Smooth muscle cell (in vitro differentiated cells): ENCODE results near the gene CMTM1. TPM values are rescaled to one million over a fixed set of nuclear protein-coding genes. Genes with fewer than 3 reads are reported as not detected.
"Not testable (repeated sequence)": the region's sequence is repeated elsewhere in the genome, so short reads cannot be mapped to it uniquely, and the experiment has no call there.

ENCODE experiments used
- DNase-seq: peaks from one replicate; lab custom pipeline; 2025; ENCODE audit not compliant: unreplicated experiment; lab: John Stamatoyannopoulos, UW
- H2AFZ ChIP-seq: fragments of 200-600 bp; sonication (generic); 2 replicates; pipeline ENCODE4 v1.6.0; 2016; ENCODE audit warnings: antibody characterized with exemption, low read depth, mild to moderate bottlenecking
- H3F3A ChIP-seq: fragments of 200-600 bp; sonication (generic); 2 replicates; pipeline ENCODE4 v1.6.0; 2017; ENCODE audit warnings: antibody characterized with exemption, low read depth
- H3K27ac ChIP-seq: fragments of 200-600 bp; sonication (generic); 2 replicates; pipeline ENCODE4 v1.5.1; 2016; ENCODE audit warnings: low read depth, mild to moderate bottlenecking
- H3K27me3 ChIP-seq: fragments of 200-600 bp; sonication (generic); 2 replicates; pipeline ENCODE4 v1.6.1; 2016; ENCODE audit warnings: low read depth, mild to moderate bottlenecking
- H3K36me3 ChIP-seq: fragments of 200-600 bp; sonication (generic); 2 replicates; pipeline ENCODE4 v1.5.1; 2016; ENCODE audit warnings: low read depth
- H3K4me1 ChIP-seq: fragments of 200-600 bp; sonication (generic); 2 replicates; pipeline ENCODE4 v1.5.1; 2016; ENCODE audit warnings: low read depth
- H3K4me2 ChIP-seq: fragments of 200-600 bp; sonication (generic); 2 replicates; pipeline ENCODE4 v1.6.0; 2016; ENCODE audit warnings: mild to moderate bottlenecking
- H3K4me3 ChIP-seq: fragments of 200-600 bp; sonication (generic); 2 replicates; pipeline ENCODE4 v1.5.1; 2016; ENCODE audit warnings: mild to moderate bottlenecking
- H3K79me2 ChIP-seq: fragments of 200-600 bp; sonication (generic); 2 replicates; pipeline ENCODE4 v1.6.0; 2016; ENCODE audit warnings: low read depth, mild to moderate bottlenecking
- H3K9ac ChIP-seq: fragments of 200-600 bp; sonication (generic); 2 replicates; pipeline ENCODE4 v1.6.0; 2016; ENCODE audit warnings: low read depth
- H3K9me3 ChIP-seq: fragments of 200-600 bp; sonication (generic); replicated peaks from 2 replicates; pipeline ENCODE4 v1.5.1; 2016; ENCODE audit warnings: low read depth
- H4K20me1 ChIP-seq: fragments of 200-600 bp; sonication (generic); 2 replicates; pipeline ENCODE4 v1.6.0; 2016; ENCODE audit warnings: low read depth
- WGBS: methylation state at CpG from one replicate; pipeline ENCODE4 v1.1.7; 2016; ENCODE audit warnings: low lambda C conversion rate; 5-methylcytosine and 5-hydroxymethylcytosine counted together
- polyA plus RNA-seq: library from polyadenylated mRNA; unstranded; fragments of >200 nt; fragmentation: Nextera tagmentation; extraction: Ambion mirVana; gene quantifications from 2 replicates; pipeline ENCODE4 v1.2.1, GENCODE V29; 2016
- total RNA-seq: library from RNA; depleted of rRNA; stranded (reverse); fragments of >200 nt; gene quantifications from 2 replicates; pipeline ENCODE4 v1.2.3, GENCODE V29; 2014
- TF ChIP-seq, protein P1 (sequence below): fragments of 200-600 bp; sonication (generic); IDR thresholded peaks from 2 replicates; pipeline ENCODE4 v1.5.1; 2017; ENCODE audit warnings: borderline replicate concordance, mild to moderate bottlenecking, antibody characterized with exemption; ENCODE audit not compliant: insufficient read depth, poor library complexity, severe bottlenecking

CMTM1 gene
- total and polyA plus RNA-seq, 2 experiments from 2014 or later = 0.27 to 2.5 TPM

DNA sequence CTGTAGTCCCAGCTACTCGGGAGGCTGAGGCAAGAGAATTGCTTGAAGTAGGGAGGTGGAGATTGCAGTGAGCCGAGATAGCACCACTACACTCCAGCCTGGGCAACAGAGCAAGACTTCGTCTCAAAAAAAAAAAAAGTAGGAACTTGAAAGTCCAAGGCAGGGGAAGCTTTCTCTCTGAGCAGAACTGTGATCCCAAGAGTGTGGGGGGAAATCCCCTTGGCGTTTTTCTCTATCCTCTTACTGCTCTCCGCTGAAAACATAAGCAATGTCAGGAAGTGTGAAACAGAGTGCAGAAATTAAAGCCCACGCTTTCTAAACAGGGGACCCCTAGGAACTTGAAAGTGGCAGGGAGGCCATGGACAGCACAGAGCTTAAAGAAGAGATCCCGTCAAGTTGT, 28.5 kb downstream of the CMTM1 start:
- H3K4me2 ChIP-seq = no peak overlapping the region
- DNase-seq = no peak
- 80% methylated on average over 7 of the region's 7 CpGs for WGBS
- no peak overlapping the region for H3K9ac ChIP-seq
- H3K36me3 ChIP-seq = no peaks in the 10 kb centered on the region
- H3K9me3 ChIP-seq = no peaks in the 10 kb centered on the region
- no peak overlapping the region for H3K4me3 ChIP-seq
- H2AFZ ChIP-seq = no peak overlapping the region
- TF ChIP-seq, protein P1, sequence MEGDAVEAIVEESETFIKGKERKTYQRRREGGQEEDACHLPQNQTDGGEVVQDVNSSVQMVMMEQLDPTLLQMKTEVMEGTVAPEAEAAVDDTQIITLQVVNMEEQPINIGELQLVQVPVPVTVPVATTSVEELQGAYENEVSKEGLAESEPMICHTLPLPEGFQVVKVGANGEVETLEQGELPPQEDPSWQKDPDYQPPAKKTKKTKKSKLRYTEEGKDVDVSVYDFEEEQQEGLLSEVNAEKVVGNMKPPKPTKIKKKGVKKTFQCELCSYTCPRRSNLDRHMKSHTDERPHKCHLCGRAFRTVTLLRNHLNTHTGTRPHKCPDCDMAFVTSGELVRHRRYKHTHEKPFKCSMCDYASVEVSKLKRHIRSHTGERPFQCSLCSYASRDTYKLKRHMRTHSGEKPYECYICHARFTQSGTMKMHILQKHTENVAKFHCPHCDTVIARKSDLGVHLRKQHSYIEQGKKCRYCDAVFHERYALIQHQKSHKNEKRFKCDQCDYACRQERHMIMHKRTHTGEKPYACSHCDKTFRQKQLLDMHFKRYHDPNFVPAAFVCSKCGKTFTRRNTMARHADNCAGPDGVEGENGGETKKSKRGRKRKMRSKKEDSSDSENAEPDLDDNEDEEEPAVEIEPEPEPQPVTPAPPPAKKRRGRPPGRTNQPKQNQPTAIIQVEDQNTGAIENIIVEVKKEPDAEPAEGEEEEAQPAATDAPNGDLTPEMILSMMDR = no peak
- peaks cover 6% of the 10 kb centered on the region for H3K27me3 ChIP-seq
- no peaks in the 10 kb centered on the region for H4K20me1 ChIP-seq
- no peaks in the 10 kb centered on the region for H3K4me1 ChIP-seq
- no peaks in the 10 kb centered on the region for H3F3A ChIP-seq
- no peaks in the 10 kb centered on the region for H3K79me2 ChIP-seq
- H3K27ac ChIP-seq = no peak overlapping the region

DNA sequence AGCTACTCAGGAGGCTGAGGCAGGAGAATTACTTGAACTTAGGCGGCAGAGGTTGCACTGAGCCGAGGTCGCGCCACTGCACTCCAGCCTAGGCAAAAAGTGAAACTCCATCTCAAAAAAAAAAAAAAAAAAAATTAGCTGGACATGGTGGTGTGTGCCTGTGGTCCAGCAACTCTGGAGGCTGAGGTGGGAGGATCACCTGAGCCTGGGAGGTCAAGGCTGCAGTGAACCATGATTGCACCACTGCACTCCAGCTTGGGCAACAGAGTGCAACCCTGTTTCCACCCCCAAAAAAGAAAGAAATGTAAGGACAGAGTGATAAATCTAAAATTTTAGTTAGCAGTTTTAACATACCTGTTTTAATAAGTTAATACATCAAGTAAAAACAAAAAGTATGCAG, 30.3 kb downstream of the CMTM1 start:
- H3K27ac ChIP-seq, DNase-seq, H3K4me3 ChIP-seq, H3K79me2 ChIP-seq, H2AFZ ChIP-seq, H3K27me3 ChIP-seq, H3K9me3 ChIP-seq, H4K20me1 ChIP-seq, H3K4me1 ChIP-seq, H3K36me3 ChIP-seq, H3K4me2 ChIP-seq, H3F3A ChIP-seq, H3K9ac ChIP-seq: not testable (repeated sequence)
- 98% methylated on average over 4 of the region's 4 CpGs for WGBS

DNA sequence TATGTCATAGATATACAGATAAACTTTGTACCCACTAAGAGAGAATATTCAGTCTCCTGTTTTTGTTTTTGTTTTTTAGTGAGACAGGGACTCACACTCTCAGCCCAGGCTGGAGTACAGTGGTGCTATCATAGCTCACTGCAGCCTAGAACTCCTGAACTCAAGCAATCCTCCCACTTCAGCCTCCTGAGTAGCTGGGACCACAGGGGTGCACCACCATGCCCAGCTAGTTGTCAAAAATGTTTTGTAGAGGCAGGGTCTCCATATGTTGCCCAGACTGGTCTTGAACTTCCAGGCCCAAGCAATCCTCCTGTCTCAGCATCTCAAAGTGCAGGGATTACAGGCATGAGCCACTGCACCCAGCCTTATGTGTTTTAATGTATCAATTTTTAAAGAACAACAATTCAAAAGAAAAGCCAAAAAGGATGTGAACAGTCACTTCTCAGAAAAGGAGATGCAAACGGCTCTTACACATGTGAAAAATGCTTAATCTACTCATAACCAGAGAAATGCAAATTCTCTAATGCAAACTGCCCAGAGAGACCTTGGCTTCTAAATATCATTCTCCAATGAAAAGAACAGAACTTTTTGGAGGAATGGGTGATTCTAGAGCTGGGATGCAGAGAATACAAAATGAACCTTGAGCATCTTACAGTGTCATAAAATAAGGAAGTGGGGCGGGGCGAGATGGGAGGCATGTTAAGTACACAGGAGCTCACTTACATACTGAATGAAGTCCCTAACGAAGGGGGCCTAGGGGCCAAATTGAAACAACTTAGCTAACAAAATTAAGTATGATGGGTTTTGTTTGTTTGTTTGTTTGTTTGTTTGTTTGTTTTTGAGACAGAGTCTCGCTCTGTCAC, 31.0 kb downstream of the CMTM1 start:
- Histone ChIP-seq H3K9me3 (no peaks in the 10 kb centered on the region), H3K4me1 (no peaks in the 10 kb centered on the region), H3K4me3 (no peak overlapping the region), H3K79me2 (no peaks in the 10 kb centered on the region), H3K9ac (no peak overlapping the region), H2AFZ (no peak overlapping the region), H3F3A (no peaks in the 10 kb centered on the region), H3K27me3 (no peaks in the 10 kb centered on the region), H4K20me1 (no peaks in the 10 kb centered on the region), H3K4me2 (no peak overlapping the region), H3K36me3 (no peaks in the 10 kb centered on the region), H3K27ac (no peak overlapping the region)
- TF ChIP-seq, protein P1 = no peak
- 88% methylated on average over 5 of the region's 5 CpGs for WGBS
- no peak for DNase-seq

DNA sequence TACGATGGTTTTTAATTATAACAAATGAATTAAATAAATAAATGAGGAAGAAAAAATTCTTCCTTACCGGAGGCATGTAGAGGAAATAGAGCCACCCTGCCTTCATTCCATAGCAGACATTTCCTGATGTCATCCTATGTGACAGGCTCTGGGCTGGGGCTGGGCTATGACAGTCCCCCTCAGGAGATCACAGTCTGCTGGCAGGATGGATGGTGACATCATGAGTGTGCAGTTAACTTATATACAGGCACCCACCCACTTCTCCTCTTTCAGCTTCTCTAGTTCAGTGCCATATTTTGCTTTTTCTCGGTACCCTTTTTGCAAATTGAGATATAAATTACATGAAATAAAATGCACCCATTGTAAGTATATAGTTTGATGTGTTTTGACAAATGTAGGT, 31.9 kb downstream of the CMTM1 start:
- Histone ChIP-seq H3K9me3 (no peaks in the 10 kb centered on the region), H3K9ac (no peak overlapping the region), H3K4me3 (no peak overlapping the region), H3K27me3 (no peaks in the 10 kb centered on the region), H3K79me2 (no peaks in the 10 kb centered on the region), H3K36me3 (no peaks in the 10 kb centered on the region), H3K4me1 (no peaks in the 10 kb centered on the region), H3F3A (no peaks in the 10 kb centered on the region), H3K4me2 (no peak overlapping the region), H2AFZ (no peak overlapping the region), H3K27ac (no peak overlapping the region), H4K20me1 (no peaks in the 10 kb centered on the region)
- WGBS = 86% methylated on average over 3 of the region's 3 CpGs
- no peak for DNase-seq
- TF ChIP-seq, protein P1 = no peak
